GM21529 (cell line): ENCODE measurements around the gene ATAD3C.
"Not testable (repeated sequence)": the region's sequence is repeated elsewhere in the genome, so short reads cannot be mapped to it uniquely, and the experiment has no call there.

Experiments
- ATAC-seq: cut with Tn5 transposase; IDR thresholded peaks from one replicate; pipeline ENCODE4 v1.9.1; 2021; ENCODE audit not compliant: unreplicated experiment

The ATAD3C gene, protein sequence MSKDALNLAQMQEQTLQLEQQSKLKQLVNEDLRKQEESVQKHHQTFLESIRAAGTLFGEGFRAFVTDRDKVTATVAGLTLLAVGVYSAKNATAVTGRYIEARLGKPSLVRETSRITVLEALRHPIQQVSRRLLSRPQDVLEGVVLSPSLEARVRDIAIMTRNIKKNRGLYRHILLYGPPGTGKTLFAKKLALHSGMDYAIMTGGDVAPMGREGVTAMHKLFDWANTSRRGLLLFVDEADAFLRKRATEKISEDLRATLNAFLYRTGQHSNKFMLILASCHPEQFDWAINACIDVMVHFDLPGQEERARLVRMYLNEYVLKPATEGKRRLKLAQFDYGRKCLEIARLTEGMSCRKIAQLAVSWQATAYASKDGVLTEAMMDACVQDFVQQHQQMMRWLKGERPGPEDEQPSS

DNA sequence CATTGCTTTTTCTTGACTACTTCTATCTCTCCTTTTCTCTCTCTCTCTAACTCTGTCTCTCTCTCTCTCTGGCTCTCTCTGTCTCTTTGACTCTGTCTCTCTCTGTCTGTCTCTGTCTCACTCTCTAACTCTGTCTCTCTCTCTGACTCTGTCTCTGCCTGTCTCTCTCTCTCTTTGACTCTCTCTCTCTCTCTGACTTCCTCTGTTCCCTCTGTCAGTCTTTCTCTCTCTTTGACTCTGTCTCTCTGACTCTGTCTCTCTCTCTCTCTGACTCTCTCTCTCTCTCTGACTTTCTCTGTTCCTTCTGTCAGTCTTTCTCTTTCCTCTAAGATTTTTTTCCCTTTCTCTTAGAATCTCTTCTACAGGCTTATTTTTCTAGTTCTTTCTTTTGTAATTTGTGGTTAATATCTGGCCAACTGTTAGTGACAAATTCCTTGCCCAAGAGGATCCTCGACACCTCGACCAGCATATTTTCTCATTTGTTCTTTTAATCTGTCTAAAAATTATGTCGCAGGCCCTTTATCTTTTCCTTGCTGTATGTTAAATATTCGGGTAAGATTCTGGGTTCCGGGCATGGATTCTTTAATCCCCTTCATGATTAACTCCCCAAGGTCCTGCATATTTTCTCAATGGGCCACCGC is at the start of gene ATAD3C:
TSS of gene ATAD3C (plus strand) at position 591 of the 641 bp plus-strand sequence. CDS start 995 bp downstream, outside the sequence.
- no peak for ATAC-seq

DNA sequence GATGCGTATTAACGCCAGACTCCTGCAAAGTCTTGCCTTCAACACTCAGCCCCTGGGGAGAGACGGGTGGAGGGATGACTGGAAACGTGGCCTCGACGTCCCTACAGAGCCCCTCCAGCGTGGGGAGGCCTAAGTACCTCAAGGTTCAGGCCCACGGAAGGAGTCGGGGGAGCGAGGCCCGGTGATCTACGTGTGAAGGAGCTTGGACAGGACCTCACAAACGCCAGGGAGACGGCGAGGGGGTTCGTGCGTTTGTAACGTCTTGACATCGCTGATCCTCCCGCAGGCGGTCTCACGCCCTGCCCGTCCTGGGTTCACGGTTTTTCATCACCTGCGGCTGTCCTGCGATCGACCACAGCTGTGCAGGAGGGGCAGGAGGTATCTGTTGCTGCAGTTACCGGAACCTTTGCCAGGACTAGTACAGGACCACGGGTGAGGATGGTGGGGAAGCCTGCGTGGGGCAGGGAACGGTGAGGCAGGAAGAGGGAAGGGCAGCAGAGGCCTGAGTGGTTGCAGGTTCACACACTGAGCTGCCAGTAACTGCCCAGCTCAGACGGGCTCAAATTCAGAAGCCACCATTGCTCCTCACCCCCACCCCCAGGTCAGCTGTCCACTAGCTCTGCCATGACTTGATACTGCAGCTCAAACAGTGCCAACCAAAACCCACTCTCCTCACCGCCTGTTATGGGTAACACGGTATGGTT is 49.5 kb upstream of the ATAD3C start:
- no peak for ATAC-seq

DNA sequence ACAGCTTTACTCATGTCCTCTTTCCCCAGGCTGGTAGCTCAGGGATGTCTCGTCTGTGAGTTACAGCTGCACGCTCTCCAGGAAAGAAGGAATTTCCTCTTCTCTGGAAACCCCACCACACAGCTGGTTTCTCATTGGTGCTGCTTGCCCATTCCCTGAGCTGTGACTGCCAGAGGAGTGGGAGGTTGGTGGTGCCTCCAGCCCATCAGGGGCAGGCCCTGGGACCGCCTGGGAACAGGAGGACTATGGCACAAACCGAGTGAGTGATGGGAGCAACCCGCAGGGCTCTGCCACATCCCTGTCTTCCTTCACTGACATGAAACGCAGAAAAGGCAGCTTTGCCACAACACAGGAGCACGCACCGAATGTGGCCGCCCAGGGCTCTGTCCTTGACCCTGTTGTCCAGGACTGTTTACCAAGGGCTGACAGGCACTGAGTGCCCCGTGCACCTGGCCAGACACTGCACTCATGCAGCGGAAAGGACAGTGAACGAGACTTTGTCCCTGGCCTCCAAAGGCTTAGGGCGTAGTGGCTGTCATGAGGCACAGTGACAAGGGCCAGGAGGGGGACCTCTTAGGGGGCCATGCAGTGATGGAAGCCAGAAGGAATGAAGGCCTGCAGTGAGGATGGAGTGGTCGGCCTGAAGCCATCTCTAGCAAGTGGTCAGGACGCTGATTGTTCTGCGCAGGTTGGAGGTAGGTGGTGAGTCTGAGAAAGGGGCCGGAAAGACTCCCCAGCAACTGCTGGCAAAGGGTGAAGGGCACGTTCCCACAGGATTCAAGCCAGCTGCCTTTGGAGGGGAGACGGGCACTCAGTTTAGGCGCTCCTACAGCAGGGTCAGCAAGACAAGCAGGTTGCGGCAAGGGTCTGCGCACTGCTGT is 48.7 kb upstream of the ATAD3C start:
- no peak for ATAC-seq

DNA sequence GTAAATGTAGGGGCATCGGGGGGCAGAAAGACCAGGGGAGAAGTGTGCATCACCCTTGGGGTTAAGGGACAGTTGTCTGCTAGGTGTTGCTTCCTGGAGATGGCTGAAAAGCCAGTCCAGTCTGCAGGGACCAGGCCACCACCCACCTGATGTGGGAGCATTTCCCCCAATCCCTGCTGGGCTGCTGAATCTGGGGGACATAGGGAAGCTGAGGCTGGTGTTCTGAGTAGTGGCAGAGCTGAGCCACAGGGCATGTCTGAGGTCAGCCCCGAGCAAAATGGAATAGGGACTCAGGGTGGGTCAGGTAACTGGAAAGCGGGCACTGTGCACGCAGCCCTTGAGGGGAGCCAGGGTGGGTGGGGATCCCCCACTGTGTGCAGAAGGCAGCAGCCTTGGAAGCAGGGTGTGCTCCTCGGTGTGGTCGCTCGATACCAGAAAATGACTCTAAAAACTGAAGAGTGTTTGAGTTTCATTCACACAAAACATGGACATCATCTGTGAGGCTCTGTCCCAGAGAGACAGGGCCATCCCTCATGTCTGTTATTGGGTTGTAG is 48.0 kb upstream of the ATAD3C start:
- no peak for ATAC-seq

DNA sequence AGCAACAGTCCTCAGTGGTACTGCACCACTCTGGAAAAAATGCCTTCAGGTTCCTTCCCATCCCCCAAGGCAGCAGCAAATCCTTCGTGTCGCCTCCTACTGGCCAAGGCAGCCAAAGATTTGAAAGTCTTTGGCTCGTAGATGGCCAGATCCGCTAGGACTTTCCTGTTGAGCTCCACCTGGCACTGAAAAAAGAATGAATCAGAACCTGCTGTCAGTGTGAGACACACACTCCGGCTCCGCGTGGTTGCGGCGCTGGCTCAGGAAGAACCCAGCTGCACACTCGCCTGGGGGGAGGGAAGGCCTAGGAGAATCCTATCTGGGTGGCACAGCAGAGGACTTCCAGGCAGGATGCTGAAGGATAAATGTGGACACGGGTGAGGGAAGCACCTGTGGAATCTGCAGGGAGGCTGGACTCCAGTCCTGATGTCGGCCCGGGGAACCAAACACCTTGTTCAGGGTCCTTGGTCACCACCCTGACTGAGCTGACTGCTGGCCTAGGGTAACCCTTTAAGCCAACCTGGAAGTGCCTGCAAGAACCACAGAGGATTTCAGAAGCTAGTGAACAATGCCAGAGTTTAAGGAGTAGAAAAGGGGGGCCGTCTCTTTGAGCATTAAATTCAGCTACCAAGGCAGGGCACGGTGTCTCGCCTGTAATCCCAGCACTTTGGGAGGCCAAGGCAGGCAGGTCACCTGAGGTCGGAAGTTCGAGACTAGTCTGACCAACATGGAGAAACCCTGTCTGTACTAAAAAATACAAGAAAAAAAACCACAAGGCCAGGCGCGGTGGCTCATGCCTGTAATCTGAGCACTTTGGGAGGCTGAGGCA is 47.2 kb upstream of the ATAD3C start:
- no peak for ATAC-seq

DNA sequence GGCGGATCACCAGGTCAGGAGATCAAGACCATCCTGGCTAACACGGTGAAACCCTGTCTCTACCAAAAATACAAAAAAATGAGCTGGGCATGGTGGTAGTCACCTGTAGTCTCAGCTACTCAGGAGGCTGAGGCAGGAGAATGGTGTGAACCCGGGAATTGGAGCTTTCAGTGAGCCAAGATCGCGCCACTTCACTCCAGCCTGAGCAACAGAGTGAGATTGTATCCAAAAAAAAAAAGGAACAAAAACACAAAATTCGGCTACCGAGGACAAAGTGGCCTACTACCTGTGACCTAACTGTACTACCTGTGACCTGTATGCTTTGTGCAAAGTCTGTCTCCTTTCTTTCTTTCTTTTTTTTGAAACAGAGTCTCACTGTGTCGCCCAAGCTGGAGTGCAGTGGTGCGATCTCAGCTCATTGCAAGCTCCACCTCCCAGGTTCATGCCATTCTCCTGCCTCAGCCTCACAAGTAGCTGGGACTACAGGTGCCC is 46.5 kb upstream of the ATAD3C start:
- ATAC-seq: not testable (repeated sequence)

DNA sequence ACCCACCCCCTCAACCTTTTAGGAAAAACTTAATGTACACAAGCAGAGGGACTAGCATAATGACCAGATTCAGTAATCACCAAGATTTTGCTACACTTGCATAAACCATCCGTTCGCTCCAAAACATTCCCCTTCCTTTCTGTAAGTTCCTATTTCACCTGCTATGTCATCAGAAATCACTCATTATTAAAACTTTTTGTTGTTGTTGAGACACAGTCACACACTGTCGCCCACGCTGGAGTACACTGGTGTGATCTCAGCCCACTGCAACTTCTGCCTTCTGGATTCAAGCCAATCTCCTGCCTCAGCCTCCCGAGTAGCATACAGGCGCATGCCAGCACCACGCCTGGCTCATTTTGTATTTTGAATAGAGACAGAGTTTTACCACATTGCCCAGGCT is 45.8 kb upstream of the ATAD3C start:
- no peak for ATAC-seq

DNA sequence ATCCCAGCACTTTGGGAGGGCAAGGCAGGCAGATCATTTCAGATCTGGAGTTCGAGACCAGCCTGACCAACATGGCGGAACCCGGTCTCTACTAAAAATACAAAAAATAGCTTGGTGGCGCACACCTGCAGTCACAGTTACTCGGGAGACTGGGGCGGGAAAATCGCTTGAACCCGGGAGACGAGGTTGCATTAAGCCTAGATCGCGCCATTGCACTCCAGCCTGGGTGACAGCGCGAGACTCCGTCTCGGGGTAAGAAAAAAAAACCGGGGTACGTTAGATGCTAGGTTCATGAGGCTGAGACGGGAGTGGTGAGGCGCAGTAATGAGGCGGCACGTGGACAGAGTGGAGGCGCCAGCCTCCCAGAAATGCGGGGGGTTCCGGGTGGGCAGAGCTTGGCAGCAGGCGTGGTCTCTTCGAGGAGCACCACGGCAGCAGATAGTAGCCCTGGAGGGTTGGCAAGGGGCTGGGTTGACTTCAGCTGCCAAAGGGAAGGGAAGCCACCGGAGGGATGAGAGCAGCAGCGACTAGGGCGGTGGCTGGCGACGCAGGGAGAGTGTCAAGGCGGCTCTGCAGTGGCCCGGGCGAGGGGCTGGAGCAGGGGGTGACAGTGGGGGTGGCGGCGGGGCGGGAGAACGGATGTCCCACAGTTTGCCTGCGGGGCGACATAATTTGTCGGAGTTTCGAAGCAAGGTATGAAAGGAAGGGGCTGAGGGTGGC is 43.2 kb upstream of the ATAD3C start:
- no peak for ATAC-seq

DNA sequence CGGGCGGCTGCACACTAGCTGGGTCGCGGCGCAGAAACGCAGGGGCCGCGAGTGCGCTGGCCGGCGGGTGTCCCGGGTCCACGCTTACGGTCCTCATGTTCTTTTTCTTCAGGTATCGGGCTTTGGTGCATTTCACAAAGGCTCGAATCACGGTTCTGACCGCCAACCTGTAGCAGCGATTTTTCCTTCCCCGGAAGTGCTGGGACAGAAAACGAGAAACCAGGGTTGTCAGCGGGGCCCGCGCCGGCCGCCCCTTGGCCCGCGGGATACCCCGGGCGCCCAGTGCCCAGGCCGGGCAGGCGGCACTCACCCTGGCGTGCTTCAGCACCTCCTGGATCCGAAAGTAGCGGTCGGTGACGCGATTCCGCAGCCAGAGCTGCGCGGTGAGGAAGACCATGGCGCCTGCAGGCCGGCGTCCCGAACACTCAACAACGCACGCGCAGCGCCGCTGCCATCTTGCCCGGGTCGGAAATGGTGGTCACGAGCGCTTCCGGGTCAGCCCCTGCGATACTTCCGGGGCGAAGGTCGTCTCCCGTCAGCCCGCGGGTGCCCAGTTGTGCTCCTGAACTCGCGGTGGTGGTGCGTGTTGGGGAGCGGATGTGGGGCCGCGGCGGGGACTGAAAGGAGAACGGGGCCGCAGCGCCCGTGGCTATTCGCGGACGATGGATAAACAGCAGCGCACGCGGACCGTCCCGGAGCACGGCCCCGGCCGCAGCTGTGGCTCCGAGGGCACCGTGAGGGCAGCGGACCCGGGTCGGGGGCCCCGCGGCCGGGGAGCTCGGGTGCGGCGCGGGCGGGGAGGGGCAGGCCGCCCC is 42.5 kb upstream of the ATAD3C start, which contains the start of gene MRPL20:
TSS of gene MRPL20 (minus strand) at position 473 of the 815 bp plus-strand sequence. CDS start at position 397, 76 bp downstream.
- peak; percentile 94 for ATAC-seq

DNA sequence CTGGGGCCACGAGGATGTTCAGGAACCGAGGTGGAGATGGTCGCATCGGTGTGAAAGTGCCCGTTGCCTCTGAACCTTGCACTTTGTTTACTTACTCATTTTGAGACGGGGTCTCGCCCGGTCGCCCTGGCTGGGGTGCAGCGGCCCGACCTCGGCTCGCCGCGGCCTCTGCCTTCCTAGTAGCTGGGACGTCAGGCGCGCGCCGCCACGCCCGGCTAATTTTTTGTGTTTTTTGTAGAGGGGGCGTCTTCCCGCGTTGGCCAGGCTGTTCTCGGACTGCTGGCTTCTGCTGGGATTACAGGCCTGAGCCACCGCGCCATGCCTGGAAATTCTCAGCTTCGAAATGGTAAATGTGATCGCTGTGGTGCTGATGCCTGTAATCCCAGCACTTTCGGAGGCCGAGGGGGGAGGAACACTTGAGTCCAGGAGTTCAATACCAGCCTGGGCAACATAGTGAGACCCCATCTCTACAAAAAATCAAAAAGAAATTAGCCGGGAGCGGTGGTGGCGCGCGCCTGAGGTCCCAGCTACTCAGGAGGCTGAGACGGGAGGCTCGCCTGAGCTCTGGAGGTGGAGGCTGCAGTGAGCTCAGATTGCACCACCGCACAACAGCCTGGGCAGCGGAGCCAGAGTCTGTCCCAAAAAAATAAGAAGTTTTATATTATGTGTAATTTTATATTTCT is 41.7 kb upstream of the ATAD3C start:
- peak; percentile 26 for ATAC-seq

DNA sequence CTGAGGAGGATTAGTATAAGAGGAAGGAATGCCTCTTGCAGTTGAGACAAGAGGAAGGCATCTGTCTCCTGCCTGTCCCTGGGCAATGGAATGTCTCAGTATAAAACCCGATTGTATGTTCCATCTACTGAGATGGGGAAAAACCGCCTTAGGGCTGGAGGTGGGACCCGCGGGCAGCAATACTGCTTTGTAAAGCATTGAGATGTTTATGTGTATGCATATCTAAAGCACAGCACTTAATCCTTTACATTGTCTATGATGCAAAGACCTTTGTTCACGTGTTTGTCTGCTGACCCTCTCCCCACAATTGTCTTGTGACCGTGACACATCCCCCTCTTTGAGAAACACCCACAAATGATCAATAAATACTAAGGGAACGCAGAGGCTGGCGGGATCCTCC is 39.3 kb upstream of the ATAD3C start:
- ATAC-seq: not testable (repeated sequence)

DNA sequence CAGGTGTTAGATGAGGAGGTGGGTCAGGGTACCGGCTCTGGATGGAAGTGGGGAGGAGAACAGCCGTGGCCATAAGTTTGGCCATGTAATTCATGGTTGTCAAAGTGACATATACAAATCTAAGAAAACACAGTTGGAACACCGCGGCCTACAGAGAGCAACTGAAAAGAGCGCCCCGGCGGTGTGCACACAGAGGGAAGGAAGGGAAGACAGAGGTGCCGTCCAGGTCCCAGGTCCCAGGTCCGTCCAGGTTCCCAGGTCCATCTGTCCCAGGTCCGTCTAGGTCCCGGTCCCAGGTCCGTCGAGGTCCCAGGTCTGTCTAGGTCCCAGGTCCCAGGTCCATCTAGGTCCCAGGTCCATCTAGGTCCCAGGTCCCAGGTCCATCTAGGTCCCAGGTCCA is 37.9 kb upstream of the ATAD3C start:
- ATAC-seq: no peak

DNA sequence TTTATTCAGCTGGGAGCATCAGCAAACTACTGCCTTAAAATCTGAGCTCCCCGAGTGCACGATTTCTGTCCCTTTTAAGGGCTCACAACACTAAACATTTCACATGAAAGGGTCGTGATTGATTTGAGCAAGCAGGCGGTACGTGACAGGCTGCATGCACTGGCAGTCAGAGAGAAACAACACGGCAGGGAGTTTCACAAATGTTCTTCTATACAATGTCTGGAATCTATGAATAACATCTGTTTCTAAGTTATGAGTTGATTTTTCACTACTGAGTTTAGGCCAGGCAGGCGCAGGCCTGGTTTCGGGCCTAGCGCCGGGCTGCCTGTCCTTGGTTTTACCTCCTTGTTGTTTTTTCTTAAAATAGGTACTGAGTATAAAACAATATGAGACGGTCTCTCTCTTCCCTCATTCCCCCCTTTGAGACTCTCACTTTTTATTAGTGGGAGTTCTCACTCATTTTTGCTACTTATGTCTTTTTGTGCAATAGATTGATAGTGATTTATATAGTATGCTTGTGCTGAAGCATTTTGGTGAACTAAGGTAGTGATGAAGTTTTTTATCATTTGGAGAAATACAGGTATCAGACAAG is 37.1 kb upstream of the ATAD3C start:
- ATAC-seq: not testable (repeated sequence)

DNA sequence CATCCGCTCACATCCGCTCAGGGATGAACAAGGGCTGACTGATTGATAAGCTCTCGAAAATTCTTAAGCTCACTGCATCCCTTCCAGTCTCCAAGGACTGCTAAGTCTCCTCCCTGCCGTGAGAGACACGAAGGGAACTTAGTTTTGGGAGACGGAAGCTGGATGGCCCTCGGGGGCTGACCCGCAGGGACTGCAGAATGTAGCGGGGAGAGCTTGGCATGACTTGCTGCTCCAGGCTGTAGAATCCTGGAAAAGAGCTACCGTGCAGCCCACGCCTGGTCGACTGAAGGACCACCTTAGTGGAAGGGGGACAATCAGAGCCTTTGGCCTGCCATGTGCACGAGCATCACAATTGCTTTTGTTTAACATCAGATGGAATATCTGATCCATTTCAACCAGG is 33.7 kb upstream of the ATAD3C start:
- ATAC-seq: no peak

DNA sequence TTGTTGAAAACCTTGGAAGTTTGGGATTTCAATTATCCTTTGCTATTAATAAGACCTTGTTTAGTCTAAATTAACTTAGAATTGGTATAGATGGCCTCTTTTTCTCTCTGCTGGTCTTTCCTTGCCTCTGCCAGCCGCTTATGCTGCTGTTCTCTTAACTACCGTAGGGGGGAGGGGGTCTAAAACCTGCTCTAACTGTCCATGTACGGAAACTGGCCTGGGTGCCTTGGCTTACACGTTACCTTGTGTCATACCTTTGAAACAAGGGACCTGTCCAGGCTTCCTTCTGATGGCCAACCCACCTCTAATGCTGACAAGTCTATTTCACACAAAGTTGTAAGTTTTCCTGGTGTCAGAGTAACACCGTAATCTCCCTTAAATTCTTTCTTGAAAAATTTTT is 32.1 kb upstream of the ATAD3C start:
- ATAC-seq: not testable (repeated sequence)

DNA sequence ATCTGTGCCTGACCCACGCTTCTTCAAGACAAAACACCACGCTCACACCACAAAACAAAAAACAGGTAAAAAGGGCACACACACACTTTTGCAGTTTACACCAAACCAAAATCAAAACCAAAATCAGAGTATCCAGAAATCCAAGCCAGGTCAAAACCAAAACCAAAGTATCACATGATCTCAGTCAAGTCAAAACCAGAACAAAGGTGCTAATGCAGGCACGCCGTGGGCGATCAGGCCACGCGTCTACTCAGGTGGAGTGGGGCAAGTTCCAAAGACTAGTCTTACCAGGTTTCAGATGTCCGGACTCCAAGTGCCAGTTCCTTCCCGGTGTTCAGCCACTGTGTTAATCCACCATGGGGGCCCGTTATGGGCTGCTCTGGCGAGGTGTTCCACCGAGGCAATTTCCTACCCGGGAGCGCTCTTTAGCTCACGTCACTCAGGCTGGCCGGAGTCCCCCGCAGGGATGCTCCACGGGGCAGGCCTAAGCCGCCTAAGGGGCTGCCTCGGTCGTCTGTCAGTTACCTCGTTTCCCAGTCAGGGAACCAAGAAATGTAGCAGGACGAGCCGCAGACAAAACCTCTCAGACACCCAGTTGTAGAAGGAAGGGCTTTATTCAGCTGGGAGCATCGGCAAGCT is 31.5 kb upstream of the ATAD3C start:
- ATAC-seq: not testable (repeated sequence)
